ENCODE results near the gene GPBP1L1.

Gene GPBP1L1

GRCh38 chr1:45687014-45687753 is 851 bp upstream of the GPBP1L1 start (continued):
- TF ChIP-seq, protein P1, sequence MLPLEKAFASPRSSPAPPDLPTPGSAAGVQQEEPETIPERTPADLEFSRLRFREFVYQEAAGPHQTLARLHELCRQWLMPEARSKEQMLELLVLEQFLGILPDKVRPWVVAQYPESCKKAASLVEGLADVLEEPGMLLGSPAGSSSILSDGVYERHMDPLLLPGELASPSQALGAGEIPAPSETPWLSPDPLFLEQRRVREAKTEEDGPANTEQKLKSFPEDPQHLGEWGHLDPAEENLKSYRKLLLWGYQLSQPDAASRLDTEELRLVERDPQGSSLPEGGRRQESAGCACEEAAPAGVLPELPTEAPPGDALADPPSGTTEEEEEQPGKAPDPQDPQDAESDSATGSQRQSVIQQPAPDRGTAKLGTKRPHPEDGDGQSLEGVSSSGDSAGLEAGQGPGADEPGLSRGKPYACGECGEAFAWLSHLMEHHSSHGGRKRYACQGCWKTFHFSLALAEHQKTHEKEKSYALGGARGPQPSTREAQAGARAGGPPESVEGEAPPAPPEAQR (tag by site-specific recombination; IDR thresholded peaks at IDR 0.05): no peak
- TF ChIP-seq ZNF629 (tag by site-specific recombination; IDR thresholded peaks at IDR 0.05): no peak
- TF ChIP-seq, protein P2, sequence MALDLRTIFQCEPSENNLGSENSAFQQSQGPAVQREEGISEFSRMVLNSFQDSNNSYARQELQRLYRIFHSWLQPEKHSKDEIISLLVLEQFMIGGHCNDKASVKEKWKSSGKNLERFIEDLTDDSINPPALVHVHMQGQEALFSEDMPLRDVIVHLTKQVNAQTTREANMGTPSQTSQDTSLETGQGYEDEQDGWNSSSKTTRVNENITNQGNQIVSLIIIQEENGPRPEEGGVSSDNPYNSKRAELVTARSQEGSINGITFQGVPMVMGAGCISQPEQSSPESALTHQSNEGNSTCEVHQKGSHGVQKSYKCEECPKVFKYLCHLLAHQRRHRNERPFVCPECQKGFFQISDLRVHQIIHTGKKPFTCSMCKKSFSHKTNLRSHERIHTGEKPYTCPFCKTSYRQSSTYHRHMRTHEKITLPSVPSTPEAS (tag by site-specific recombination; IDR thresholded peaks at IDR 0.05): no peak
- TF ChIP-seq ZXDB (tag by site-specific recombination; IDR thresholded peaks at IDR 0.05): peak; percentile 22; the same call in 1 of the 2 replicates
- peak; percentile 55; the same call in 1 of the 2 replicates for TF ChIP-seq ZEB2 (tag by site-specific recombination; IDR thresholded peaks at IDR 0.05)
- TF ChIP-seq ZNF660 (tag by site-specific recombination; IDR thresholded peaks at IDR 0.05): peak; percentile 37; the same call in 1 of the 2 replicates
- TF ChIP-seq, protein P3, sequence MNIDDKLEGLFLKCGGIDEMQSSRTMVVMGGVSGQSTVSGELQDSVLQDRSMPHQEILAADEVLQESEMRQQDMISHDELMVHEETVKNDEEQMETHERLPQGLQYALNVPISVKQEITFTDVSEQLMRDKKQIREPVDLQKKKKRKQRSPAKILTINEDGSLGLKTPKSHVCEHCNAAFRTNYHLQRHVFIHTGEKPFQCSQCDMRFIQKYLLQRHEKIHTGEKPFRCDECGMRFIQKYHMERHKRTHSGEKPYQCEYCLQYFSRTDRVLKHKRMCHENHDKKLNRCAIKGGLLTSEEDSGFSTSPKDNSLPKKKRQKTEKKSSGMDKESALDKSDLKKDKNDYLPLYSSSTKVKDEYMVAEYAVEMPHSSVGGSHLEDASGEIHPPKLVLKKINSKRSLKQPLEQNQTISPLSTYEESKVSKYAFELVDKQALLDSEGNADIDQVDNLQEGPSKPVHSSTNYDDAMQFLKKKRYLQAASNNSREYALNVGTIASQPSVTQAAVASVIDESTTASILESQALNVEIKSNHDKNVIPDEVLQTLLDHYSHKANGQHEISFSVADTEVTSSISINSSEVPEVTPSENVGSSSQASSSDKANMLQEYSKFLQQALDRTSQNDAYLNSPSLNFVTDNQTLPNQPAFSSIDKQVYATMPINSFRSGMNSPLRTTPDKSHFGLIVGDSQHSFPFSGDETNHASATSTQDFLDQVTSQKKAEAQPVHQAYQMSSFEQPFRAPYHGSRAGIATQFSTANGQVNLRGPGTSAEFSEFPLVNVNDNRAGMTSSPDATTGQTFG (tag by site-specific recombination; IDR thresholded peaks at IDR 0.05; ENCODE audit: borderline replicate concordance): no peak
- TF ChIP-seq ZNF473 (tag by site-specific recombination; IDR thresholded peaks at IDR 0.05): no peak
- no peak for TF ChIP-seq GFI1B (tag by site-specific recombination; IDR thresholded peaks at IDR 0.05)
- TF ChIP-seq ZNF114 (tag by site-specific recombination; IDR thresholded peaks at IDR 0.05): no peak
- TF ChIP-seq, protein P4, sequence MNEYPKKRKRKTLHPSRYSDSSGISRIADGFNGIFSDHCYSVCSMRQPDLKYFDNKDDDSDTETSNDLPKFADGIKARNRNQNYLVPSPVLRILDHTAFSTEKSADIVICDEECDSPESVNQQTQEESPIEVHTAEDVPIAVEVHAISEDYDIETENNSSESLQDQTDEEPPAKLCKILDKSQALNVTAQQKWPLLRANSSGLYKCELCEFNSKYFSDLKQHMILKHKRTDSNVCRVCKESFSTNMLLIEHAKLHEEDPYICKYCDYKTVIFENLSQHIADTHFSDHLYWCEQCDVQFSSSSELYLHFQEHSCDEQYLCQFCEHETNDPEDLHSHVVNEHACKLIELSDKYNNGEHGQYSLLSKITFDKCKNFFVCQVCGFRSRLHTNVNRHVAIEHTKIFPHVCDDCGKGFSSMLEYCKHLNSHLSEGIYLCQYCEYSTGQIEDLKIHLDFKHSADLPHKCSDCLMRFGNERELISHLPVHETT (tag by site-specific recombination; IDR thresholded peaks at IDR 0.05): no peak
- TF ChIP-seq ZNF157 (tag by site-specific recombination; IDR thresholded peaks at IDR 0.05): no peak
- no peak for TF ChIP-seq ZNF223 (tag by site-specific recombination; IDR thresholded peaks at IDR 0.05)
- no peak for TF ChIP-seq ZNF311 (tag by site-specific recombination; IDR thresholded peaks at IDR 0.05; ENCODE audit: borderline replicate concordance)
- TF ChIP-seq TRIM28 (IDR thresholded peaks at IDR 0.05; ENCODE audit: borderline replicate concordance, low read length): no peak
- no peak for TF ChIP-seq ZNF132 (tag by site-specific recombination; IDR thresholded peaks at IDR 0.05; ENCODE audit: borderline replicate concordance)
- no peak for TF ChIP-seq ZNF416 (tag by site-specific recombination; IDR thresholded peaks at IDR 0.05)
- no peak for TF ChIP-seq RBAK (tag by site-specific recombination; IDR thresholded peaks at IDR 0.05)
- no peak for TF ChIP-seq ZNF280D (tag by site-specific recombination; IDR thresholded peaks at IDR 0.05)
- TF ChIP-seq PRDM1 (tag by site-specific recombination; IDR thresholded peaks at IDR 0.05): no peak
- TF ChIP-seq HOXA7 (CRISPR knock-in tag; IDR thresholded peaks at IDR 0.05; ENCODE audit: borderline replicate concordance): no peak
- no peak for TF ChIP-seq ZNF274 (IDR thresholded peaks at IDR 0.05; ENCODE audit: low read length)
- no peak for TF ChIP-seq ZNF274 (tag by site-specific recombination; IDR thresholded peaks at IDR 0.05; ENCODE audit: borderline replicate concordance)
- no peak for TF ChIP-seq BCL11A (tag by site-specific recombination; IDR thresholded peaks at IDR 0.05; ENCODE audit: low read depth)
- TF ChIP-seq, protein P5, sequence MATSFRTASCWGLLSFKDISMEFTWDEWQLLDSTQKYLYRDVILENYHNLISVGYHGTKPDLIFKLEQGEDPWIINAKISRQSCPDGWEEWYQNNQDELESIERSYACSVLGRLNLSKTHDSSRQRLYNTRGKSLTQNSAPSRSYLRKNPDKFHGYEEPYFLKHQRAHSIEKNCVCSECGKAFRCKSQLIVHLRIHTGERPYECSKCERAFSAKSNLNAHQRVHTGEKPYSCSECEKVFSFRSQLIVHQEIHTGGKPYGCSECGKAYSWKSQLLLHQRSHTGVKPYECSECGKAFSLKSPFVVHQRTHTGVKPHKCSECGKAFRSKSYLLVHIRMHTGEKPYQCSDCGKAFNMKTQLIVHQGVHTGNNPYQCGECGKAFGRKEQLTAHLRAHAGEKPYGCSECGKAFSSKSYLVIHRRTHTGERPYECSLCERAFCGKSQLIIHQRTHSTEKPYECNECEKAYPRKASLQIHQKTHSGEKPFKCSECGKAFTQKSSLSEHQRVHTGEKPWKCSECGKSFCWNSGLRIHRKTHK (tag by site-specific recombination; IDR thresholded peaks at IDR 0.05): no peak
- TF ChIP-seq OSR2 (tag by site-specific recombination; IDR thresholded peaks at IDR 0.05): no peak
- peak; percentile 67 for TF ChIP-seq YY1 (tag by site-specific recombination; IDR thresholded peaks at IDR 0.05)

Data from HEK293 (cell line).